Glomerular visceral epithelial cell (primary cell): Measurements from ENCODE around the gene ARHGAP24.
A peak's percentile ranks its signal among the peaks of the same experiment; 100 is the strongest.
"Not testable (repeated sequence)": the region's sequence is repeated elsewhere in the genome, so short reads cannot be mapped to it uniquely, and the experiment has no call there.

Source experiments
- DNase-seq: peaks from one replicate; pipeline ENCODE4 v3.0.0-alpha.2; 2016; ENCODE audit errors: extremely low spot score

The ARHGAP24 gene

DNA sequence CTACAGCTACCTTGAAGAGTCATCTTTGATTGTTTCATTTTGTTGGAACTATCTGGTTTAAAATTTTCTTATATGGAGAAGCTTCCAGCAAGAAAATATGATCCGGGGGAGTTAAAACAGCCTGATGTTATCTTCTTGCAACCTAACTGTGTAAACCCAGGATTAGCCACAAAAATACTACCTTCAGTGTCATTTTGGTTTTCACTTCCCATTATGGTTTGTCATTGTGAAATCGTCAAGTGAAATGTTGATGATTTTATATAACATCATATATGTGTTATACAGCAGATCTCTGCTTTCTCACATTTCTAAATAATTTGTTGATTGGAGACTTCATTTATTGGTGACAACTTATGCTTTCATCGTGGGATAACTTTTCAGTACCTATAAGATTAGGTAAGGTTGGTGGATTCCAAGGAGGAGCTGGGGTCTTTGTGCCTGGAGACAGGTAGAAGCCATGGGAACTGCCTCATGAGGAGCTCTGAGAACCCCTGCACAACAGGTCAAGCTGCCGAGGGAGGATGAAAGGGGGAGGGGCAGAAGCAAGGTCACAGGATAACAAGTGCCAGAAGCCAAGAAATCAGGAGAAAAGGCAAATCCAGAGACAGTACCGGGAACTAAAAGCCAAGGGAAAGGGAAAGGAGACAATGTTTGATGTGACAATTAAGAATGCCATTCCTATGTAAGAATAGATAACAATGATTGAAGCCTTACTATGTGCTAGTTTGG is 7.2 kb downstream of the ARHGAP24 start:
- DNase-seq = no peak

DNA sequence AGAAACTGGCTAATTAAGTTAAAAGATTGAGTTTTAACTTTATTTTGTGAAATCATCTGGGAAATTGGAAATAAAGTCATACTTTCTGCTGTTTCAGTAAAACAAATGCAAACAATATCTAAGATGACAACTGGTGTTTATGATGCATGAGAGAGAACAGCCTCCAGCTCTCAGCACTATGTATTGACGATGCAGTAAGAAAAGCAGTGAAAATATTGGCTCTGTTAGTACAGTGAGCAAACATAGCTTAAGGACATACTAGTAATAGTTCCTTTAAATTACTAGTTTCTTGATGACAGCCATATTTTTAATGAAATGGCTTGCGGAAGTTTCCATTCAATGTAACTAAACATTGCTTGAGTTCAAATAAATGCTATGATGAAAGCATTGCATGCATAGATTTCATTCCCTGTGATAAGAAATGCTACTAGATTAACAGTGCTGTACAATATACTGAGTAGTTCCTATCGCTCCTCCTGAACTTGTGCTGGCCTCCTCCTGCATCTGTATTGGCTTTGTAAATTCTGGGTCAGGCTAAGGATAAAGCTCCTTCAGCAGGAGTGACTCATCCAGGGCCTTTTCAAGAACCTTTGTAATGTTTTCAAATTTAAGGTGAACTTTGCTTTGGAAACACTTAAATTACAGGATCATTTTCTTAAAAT is 11.6 kb downstream of the ARHGAP24 start:
- DNase-seq = no peak

DNA sequence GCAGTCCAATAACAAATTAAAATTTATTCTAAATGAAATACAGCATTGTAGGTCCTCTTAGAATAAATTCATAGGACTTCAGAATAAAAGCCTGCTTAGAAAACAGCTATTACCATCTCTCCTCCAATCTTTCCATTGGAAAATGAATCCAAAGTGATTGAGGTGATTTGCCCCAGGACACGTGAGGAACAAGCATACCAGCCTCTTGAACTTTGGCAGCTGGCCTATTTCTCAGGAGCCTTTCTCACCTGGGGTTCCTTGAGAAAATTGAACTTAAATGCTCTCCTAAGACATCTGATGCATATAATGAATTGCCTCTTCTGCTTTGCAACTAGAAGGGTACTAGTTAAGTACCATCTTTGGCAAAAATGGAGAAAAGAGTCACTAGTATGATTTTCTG is 13.5 kb downstream of the ARHGAP24 start:
- no peak for DNase-seq

- no peak for DNase-seq
Measured at GRCh38 chr4:85489273-85489981, 14.5 kb downstream of the ARHGAP24 start.

- DNase-seq = no peak
Measured at GRCh38 chr4:85491527-85491926, 16.6 kb downstream of the ARHGAP24 start.

GRCh38 chr4:85492336-85492735 is 17.4 kb downstream of the ARHGAP24 start:
- DNase-seq = no peak

- DNase-seq = no peak
Measured at GRCh38 chr4:85495621-85496020, 20.7 kb downstream of the ARHGAP24 start.

DNA sequence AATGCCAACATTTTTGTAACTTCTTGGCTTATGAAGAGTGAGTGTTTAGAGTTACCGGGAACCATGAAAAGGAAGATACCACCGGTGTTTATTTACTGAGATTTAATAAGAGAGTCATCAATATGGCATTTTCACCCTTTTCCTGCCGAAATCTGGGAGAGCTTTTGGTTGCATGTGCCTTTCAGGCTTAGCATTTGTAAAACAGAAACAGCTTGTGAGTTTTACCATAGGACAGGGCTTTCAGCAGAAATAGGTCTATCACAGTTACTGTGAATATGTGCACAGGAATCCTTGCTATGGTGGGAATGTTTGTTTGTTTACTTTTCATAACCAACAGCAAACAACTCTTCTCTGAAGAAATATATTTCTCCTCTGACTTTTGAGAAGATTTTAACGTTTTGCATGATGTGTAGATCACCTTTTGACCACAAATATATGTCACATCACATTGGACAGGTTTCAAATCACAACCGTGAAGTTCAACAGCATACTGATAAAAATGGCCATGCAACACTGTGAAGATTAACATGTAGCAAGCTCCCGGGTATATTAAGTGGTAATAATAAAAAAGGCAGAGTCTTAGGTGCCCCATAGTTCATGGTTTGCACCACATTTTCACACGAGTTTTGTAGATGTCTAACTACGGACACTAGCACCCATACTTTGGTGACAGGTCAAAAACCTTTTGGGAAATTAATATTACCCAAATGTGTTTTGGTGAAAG is 21.3 kb downstream of the ARHGAP24 start:
- no peak for DNase-seq

- DNase-seq = no peak
Measured at GRCh38 chr4:85496933-85497332, 22.0 kb downstream of the ARHGAP24 start.

GRCh38 chr4:85498068-85498733 is 23.3 kb downstream of the ARHGAP24 start:
- DNase-seq = peak; percentile 31

DNA sequence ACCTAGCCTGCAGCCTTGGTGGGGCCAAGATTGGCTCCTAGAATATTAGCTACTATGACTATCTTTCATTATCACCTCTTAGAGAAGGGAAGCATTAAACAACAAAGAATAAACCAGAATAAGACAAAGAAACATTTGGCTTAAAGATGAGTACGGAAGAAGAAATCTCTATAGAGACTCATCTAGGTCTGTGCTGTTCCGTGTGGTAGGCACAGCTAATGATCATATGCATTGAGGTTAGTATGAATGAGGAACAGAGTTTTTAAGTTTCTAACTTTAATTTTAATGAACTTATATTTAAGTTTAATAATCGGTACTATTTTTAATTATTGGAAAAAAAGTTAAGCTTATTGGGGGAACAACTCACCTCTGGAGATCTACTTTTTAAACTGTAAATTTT is 24.6 kb downstream of the ARHGAP24 start:
- no peak for DNase-seq

DNA sequence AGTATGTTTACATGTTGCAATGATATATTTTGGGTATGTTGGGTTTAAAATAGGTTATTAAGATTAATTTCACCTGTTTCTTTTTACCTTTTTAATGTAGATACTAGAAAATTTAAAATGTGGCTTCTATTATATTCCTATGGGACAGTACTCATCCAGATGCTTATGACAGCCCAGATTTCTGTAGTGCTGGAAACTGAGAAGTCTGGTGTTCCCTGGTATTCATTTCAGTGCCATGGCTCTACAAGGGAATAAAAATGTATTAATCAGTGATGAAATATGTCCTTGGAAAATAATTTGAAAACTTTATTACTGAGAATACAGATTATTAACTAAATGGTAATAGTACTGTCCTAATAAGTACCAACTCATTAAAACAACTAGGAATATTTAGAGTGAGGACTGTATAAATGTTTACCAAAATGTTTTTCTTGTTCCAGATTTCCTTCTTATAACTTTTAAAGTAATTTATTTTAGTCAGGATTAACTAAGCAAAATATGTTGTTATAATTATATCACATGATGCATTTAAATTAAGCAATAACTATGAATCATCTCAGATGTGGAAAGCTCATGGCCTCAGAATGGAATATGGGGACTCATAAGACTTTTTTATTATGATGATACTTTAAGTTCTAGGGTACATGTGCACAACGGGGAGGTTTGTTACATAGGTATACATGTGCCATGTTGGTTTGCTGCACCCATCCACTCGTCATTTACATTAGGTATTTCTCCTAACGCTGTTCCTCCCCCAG is 25.3 kb downstream of the ARHGAP24 start:
- no peak for DNase-seq

GRCh38 chr4:85501145-85501544 is 26.2 kb downstream of the ARHGAP24 start:
- not testable (repeated sequence) for DNase-seq

DNA sequence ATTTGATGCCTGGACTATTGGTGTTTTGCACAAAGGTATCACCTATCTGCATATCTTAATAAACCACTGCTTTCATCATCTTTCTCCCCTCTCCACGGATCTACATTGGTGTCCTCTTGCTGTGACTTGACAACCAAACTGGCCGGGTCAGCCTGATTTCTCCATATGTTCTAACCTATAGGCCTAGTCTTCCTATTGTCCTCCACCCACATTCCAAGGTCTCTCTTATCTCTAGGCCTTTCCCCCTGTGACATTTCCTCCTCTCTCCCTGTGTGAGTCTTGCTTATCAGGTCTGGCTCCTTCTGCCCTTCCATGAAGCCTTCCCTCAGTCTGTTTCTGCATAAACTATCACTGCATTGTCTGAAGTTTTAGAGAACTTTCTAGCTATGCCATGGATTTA is 33.7 kb downstream of the ARHGAP24 start:
- no peak for DNase-seq

GRCh38 chr4:85509882-85510631 is 35.1 kb downstream of the ARHGAP24 start:
- DNase-seq = no peak

GRCh38 chr4:85510632-85510984 is 35.7 kb downstream of the ARHGAP24 start:
- DNase-seq = no peak

DNA sequence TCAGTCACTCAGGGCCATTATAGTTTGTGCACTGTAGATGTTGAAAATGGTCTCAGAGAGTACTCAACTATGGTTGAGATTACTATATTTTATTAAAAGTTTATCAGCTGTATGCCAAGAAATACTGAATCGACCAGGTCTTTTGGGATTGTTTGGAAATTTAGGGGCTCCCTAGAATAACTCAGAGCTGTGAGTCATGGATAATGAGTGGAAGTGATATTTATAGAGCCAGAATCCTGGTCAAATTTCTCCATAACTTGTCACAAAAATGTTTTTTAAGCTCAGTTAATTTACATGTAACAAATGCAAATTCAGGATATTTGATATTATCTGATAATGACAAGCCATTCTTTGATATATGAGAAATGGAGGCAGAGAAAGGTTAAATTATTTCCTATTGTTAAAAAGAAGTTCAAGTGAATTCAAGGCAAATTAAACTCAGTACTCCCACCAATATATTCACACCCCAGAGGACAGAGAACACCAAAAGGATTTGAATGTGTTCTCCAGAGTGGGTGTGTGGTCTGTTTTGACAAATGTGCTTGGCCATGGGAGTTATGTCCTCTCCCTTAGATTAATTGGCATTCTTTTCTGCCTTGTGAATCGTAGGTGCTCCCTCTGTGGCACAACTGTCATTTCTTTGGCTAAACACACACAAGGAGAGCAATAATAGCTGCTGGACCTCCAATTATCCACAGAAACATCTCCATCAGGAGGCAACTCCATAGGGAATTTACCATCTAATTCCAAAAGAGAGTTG is 37.7 kb downstream of the ARHGAP24 start:
- DNase-seq = no peak

DNA sequence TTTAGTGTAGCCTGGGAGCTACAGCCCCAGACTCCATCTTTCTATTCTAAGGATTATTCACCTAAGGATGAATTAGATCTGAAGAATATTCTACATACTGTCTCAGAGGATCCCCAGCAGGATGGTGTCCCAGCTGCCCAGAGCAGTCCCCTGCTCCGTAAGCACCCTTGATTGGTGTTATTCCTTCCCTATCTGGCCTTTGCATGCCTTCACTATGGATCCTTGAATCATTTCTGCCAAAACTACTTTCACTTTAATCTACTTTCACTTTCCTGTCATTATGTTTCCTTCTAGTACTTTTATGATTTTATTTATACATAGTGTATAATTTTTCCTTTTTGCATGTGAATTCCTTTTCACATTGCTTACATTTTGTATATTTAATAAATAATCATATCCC is 39.2 kb downstream of the ARHGAP24 start:
- no peak for DNase-seq

GRCh38 chr4:85514783-85515182 is 39.8 kb downstream of the ARHGAP24 start:
- no peak for DNase-seq

GRCh38 chr4:85515701-85516100 is 40.8 kb downstream of the ARHGAP24 start:
- no peak for DNase-seq
